ENCODE results near the gene ITPKB.

The ITPKB gene

DNA sequence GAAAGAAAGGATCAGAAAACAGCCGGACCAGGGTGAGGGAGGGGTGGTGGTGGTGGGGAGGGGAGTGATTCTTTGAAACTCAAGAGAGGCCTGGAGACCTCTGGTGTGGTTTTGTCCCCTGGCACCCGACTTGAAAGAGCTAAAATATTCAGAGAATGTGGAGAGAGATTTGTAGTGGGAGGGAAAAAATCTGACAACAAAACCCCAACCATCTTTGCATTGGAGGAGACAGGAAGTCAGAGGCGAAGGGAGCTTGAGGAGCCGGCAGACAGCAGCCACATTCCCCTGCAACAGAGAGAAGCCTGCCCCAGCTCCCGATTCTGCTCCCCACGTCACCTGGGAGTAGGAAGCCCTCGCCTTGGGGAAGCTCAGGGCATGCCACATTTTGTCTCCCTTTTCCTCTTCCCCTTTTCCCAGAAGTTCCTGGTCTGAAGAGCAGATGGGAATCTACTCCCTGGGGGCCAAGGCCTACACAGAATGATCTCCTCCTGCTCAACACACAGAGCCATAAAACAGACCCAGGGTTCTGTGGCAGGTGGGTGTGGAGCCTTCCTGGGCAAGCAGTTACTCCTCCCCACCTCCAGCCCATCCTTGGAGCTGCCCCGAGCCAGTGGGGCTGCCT, 84.9 kb downstream of the ITPKB start:
- in situ Hi-C loops (cut with MboI; ENCODE audit: low sequenced_read_pairs), result no loop called here
- Histone ChIP-seq H3K4me3 (no peak overlapping the region), H3K36me3 (replicated peaks) (no peaks in the 10 kb centered on the region), H3K4me1 (peaks cover 5% of the 10 kb centered on the region), H3K27me3 (ENCODE audit: low read depth) (no peaks in the 10 kb centered on the region), H3K9me3 (no peaks in the 10 kb centered on the region)
- peak; percentile 32 to 53 for DNase-seq (ENCODE audit: low spot score in 2 of 2)

DNA sequence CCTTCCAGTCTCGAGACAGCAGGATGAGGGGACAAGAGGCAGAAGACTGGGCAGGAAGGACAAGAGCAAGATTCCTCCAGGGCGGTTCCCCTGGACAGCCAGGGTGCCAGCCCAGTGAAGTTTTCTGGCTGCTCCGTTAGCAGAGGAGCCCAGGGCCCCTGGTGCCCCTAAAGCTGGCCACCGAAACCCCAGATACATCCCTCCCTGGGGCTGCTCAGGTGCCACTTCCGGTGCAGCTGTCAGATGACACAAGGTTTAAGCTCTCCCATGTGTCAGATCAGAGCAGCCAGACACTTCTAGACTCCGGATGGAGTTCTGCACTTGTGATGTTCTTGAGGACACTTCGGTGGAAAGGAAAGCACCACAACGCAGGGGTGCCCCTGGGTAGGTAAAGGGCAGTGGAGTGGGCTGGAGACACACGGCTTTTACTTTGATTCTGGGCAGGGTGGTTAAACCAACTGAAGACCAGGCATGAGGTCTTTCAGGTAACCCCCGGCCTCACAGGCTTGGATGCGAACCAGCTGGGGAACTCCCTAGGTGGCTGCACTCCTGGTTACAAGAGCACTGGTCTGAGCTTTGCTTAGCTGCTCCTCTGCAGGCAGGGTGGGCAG, 85.7 kb downstream of the ITPKB start:
- Histone ChIP-seq H3K27me3 (ENCODE audit: low read depth) (no peaks in the 10 kb centered on the region), H3K4me1 (peaks cover 5% of the 10 kb centered on the region), H3K4me3 (no peak overlapping the region), H3K36me3 (replicated peaks) (no peaks in the 10 kb centered on the region), H3K9me3 (no peaks in the 10 kb centered on the region)
- DNase-seq (ENCODE audit: low spot score in 2 of 2), result no peak
- in situ Hi-C loops (cut with MboI; ENCODE audit: low sequenced_read_pairs), result no loop called here

DNA sequence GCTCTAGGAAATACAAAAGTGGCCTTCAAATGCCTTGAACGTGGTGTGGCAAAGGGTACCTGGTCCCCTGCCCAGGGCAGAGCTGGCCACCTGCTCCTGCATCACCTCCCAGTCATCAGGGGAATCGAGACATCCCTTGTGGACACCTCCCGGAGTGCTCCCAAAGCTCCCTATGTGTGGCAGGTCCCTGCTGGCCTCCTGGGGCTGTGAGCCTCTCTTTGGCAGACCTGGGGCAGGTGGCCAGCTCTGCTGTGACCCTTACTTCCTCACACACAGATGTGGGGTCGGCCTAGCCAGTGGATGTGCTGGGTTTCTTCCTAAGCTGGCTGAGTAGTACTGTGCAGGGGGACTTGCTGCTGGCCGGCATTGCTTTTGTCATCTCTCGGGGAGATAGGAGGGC, 86.5 kb downstream of the ITPKB start:
- H3K36me3 ChIP-seq (replicated peaks), result no peaks in the 10 kb centered on the region; the same call in 1 of the 2 replicates
- DNase-seq (ENCODE audit: low spot score in 2 of 2), result no peak
- peaks cover 5% of the 10 kb centered on the region for H3K4me1 ChIP-seq
- H3K4me3 ChIP-seq, result no peak overlapping the region
- H3K27me3 ChIP-seq (ENCODE audit: low read depth), result no peaks in the 10 kb centered on the region
- H3K9me3 ChIP-seq, result no peaks in the 10 kb centered on the region
- in situ Hi-C loops (cut with MboI; ENCODE audit: low sequenced_read_pairs), result no loop called here

DNA sequence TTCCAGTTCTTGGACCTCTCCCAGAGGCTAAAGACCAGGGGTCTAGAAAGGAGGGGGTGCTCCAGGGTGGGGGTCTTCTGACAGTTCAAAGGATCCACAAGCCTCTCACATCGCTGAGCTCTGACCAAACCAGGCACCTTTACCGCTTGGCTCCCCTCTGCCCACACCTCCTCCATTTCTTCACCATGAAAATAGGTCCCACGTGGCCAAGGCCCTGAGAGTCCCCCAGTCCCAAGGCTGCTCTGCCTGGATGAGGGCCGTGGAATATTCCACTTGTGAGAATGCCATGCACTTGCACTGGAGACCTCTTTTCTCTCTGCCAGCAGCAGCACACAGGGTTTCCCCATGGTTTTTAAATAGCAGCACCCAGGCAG, 87.4 kb downstream of the ITPKB start:
- Histone ChIP-seq H3K4me1 (peaks cover 5% of the 10 kb centered on the region), H3K9me3 (no peaks in the 10 kb centered on the region)

DNA sequence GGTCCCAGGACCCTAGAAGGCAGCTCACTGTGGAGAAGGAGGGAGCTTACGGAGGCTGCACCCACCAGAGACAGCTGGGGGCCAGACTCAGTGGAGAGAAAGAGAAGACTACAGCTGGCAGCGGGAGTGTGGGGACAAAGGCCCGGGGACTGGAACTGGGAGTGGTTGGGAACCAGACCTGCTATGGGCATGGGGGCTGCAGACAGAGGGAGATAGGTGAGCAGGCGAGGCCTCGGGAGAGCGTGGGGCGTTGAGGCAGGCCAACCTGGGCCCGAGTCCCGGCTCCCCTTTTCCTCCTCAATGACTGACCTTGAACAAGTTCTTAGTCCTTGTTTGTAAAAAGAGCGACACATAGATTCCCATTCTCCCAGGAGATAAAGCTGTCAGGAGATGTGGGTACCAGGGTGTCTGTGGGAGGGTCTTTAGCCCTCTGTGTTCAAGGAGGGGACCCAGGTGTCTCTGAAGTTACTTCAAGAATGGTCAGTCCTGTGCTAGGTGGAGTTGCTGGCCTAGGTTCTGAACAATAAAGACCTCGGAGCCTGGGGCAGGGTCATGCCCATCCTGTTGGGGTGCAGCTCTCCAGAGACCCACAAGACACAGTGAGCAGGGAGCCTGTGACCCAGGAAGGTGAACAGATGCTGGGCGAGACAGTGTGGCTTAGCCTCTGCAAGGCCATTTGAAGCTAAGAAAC, 87.9 kb downstream of the ITPKB start:
- in situ Hi-C loops (cut with MboI; ENCODE audit: low sequenced_read_pairs), result no loop called here
- Histone ChIP-seq H3K9me3 (no peaks in the 10 kb centered on the region), H3K4me3 (no peak overlapping the region), H3K36me3 (replicated peaks) (no peaks in the 10 kb centered on the region; the same call in 1 of the 2 replicates), H3K4me1 (peaks cover 5% of the 10 kb centered on the region), H3K27me3 (ENCODE audit: low read depth) (no peaks in the 10 kb centered on the region)
- DNase-seq (ENCODE audit: low spot score in 2 of 2), result no peak

More for the DNA sequence above, 87.4 kb downstream of the ITPKB start:
- in situ Hi-C loops (cut with MboI; ENCODE audit: low sequenced_read_pairs), result no loop called here
- H3K27me3 ChIP-seq (ENCODE audit: low read depth), result no peaks in the 10 kb centered on the region
- H3K4me3 ChIP-seq, result no peak overlapping the region
- no peaks in the 10 kb centered on the region; the same call in 1 of the 2 replicates for H3K36me3 ChIP-seq (replicated peaks)
- no peak for DNase-seq (ENCODE audit: low spot score in 2 of 2)

DNA sequence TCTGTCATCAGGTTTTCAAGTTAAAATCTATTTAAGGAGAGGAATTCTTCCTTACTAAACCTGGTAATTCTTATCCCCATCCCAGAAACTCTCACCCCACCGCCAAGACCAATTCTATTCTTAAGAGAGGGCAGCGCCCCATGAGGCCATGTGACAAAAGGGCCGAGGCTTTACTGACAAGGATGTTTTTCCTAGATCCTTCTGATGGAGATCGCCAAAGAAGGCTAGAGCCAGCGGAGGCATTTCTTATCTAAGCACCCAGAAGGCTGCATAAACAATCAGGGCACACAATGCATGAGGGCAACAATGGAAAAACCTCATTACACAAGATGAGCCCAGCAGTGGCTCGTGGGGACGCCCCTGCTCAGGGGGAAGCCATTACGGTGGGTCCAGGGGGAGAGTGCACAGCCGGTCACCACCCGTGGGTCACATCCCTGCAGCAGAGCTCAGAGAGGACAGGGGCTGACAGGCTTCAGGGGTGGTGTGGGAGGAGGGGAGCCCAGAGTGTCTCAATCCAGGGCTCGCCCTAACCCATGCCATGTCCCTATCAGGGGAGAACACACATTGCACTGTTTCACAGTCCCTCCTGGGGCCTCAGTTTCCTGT, 88.7 kb downstream of the ITPKB start:
- in situ Hi-C loops (cut with MboI; ENCODE audit: low sequenced_read_pairs), result no loop called here
- peak in 1 of 2 experiments; percentile 27 for DNase-seq (ENCODE audit: low spot score in 2 of 2)
- H3K27me3 ChIP-seq (ENCODE audit: low read depth), result no peaks in the 10 kb centered on the region
- no peaks in the 10 kb centered on the region; the same call in 1 of the 2 replicates for H3K36me3 ChIP-seq (replicated peaks)
- peaks cover 5% of the 10 kb centered on the region for H3K4me1 ChIP-seq
- no peaks in the 10 kb centered on the region for H3K9me3 ChIP-seq
- no peak overlapping the region for H3K4me3 ChIP-seq

DNA sequence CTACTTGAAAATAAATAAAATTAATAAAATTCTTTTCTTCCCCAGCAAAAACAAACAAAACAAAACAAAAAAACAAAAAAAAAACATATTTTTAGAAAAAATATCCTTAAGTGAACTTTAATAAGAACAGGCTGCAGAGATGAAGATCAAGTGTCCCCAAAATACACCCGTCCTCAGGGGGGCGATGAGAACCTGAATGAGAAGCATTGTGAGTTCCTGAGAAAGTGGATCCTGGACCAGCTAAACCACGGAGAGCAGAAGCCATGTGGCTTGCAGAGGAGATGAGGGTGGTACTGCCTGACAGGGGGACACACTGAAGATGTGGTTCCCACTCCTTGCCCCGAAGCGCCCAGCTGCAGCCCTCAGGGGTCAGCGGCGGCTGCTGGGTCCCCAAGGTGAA, 89.3 kb downstream of the ITPKB start:
- no peaks in the 10 kb centered on the region for H3K27me3 ChIP-seq (ENCODE audit: low read depth)
- no peaks in the 10 kb centered on the region; the same call in 1 of the 2 replicates for H3K36me3 ChIP-seq (replicated peaks)
- peak in 1 of 2 experiments; percentile 34 for DNase-seq (ENCODE audit: low spot score in 2 of 2)
- no peak overlapping the region for H3K4me3 ChIP-seq
- peaks cover 5% of the 10 kb centered on the region for H3K4me1 ChIP-seq
- no peaks in the 10 kb centered on the region for H3K9me3 ChIP-seq
- in situ Hi-C loops (cut with MboI; ENCODE audit: low sequenced_read_pairs), result no loop called here

DNA sequence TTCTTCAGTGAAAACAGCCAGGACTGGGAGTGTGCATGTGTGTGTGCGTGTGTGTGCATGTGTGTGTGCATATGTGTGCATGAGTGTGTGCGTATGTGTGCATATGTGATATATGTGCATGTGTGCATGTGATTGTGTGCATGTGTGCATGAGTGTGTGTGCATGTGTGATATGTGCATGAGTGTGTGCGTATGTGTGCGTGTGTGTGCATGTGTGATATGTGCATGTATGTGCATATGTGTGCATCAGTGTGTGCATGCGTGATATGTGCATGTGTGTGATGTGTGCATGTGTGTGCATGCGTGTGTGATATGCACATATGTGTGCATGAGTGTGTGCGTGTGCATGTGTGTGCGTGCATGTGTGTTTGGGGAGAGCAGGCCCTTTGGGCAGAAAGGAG, 89.8 kb downstream of the ITPKB start:
- H3K4me1 ChIP-seq, result peaks cover 2% of the 10 kb centered on the region
- H3K9me3 ChIP-seq, result no peaks in the 10 kb centered on the region
- no peak for DNase-seq (ENCODE audit: low spot score in 2 of 2)
- no peaks in the 10 kb centered on the region for H3K27me3 ChIP-seq (ENCODE audit: low read depth)
- in situ Hi-C loops (cut with MboI; ENCODE audit: low sequenced_read_pairs), result no loop called here
- no peak overlapping the region for H3K4me3 ChIP-seq
- H3K36me3 ChIP-seq (replicated peaks), result no peaks in the 10 kb centered on the region; the same call in 1 of the 2 replicates

DNA sequence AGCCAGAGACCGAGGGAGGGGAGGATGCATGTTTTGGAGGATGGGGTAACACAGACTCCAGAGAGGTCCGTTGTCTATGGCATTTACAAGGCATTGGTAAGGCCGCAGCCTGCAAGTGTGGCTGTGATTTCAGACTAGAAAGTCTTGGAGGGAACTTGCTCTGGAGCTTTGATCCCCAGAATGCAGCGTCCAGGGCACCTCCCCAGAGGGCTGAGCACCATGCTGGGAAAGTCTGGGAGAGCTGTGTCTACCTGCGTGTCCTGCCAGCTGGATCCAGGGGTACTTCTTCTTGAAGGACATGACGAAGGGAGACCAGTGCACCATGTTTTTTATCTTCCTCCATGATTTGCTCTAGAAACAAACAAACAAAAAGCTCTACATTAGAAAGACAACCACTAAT, 90.7 kb downstream of the ITPKB start:
- H3K36me3 ChIP-seq (replicated peaks), result no peaks in the 10 kb centered on the region; the same call in 1 of the 2 replicates
- no peaks in the 10 kb centered on the region for H3K9me3 ChIP-seq
- no peaks in the 10 kb centered on the region for H3K27me3 ChIP-seq (ENCODE audit: low read depth)
- in situ Hi-C loops (cut with MboI; ENCODE audit: low sequenced_read_pairs), result no loop called here
- H3K4me1 ChIP-seq, result no peaks in the 10 kb centered on the region
- no peak overlapping the region for H3K4me3 ChIP-seq
- DNase-seq (ENCODE audit: low spot score in 2 of 2), result no peak

DNA sequence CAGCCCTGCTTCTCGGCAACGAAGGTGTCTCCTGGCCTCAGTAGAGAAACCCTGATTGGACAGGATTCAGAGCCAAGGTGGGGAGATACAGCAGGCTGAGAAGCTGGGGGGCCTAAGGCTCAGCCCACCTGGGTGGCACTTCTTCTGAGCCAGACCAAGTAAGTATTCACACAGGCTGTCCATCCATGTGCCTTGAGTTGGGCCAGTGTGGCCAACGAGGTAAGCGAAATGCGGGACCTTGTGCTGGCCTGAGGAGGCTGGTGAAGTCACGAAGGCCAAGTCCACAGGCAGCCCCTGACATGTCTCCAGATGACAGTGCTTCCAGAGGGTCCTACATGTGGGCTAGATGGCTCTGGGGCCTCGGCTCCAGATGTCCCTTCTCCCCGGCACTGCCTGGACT, 91.4 kb downstream of the ITPKB start:
- in situ Hi-C loops (cut with MboI; ENCODE audit: low sequenced_read_pairs), result no loop called here
- Histone ChIP-seq H3K36me3 (replicated peaks) (no peaks in the 10 kb centered on the region; the same call in 1 of the 2 replicates), H3K4me1 (no peaks in the 10 kb centered on the region), H3K4me3 (no peak overlapping the region), H3K27me3 (ENCODE audit: low read depth) (no peaks in the 10 kb centered on the region), H3K9me3 (no peaks in the 10 kb centered on the region)
- no peak for DNase-seq (ENCODE audit: low spot score in 2 of 2)

DNA sequence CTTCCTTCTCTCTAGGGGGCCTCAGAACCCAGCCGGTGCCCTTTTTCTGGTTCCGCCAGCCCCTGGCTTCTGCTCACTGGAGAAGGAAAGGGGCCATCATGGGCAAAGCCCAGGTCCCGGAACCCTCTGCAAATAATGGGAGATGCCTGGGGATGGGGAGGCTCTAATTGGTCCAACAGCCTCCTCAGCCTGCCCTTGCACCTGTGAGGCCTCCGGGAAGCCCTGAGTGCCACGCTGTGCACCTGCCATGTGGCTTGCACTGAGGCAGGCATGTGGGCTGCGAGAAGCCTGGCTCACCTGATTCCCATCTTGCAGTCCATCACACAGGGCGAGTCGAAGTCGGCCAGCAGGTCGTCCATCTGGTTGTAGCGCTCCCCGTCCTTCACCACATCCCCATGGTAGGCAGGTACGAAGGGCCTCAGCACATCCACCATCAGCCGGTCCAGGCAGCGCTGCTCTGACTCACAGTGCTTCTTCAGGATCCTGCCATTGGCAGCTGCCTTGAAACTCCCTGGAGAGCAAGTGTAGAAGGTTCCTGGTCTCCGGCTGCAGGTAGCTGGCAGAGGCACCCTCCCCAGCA, 92.1 kb downstream of the ITPKB start:
- Histone ChIP-seq H3K4me3 (no peak overlapping the region), H3K27me3 (ENCODE audit: low read depth) (no peaks in the 10 kb centered on the region), H3K4me1 (no peaks in the 10 kb centered on the region), H3K36me3 (replicated peaks) (no peaks in the 10 kb centered on the region; the same call in 1 of the 2 replicates), H3K9me3 (no peaks in the 10 kb centered on the region)
- no peak for DNase-seq (ENCODE audit: low spot score in 2 of 2)
- in situ Hi-C loops (cut with MboI; ENCODE audit: low sequenced_read_pairs), result no loop called here

DNA sequence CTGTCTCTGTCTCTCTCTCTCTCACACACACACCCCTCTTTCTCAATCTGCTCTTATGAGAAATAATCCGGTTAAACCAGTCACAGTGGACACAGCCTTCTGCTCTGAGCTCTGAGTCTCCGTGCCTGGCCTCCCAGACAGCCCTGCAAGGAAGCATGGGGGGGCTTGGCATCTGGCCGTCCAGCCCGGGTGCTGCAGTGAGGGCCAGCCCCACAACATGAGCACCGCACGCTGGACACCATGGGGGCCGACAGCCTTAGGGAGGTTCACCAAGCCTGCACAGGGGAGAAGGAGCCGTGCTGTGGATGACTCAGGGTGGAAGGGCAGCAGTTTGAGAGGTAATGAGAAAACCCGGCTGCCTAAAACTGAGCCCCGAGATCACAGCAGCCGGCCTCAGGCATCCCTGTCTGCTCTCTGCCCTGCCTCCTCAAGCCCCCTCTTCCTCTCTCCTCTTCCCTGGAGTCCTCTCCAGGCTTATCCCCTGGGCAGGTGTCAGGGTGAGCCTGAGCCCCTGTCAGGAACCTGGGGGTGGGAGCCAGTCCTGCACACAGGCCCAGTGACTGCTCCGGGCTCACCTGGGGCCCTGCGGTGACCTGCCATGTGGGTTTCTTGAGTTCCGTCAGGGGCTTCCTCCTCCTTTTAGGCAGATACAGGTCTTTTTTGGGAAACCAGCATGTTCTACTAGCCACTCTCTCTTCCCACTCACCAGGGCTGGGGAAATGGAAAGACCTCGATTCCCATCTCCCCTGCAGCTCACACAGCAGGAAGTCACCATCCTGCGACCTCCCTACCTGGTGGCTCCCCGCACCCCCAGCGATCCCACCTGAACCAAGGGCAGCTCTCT, 92.8 kb downstream of the ITPKB start:
- in situ Hi-C loops (cut with MboI; ENCODE audit: low sequenced_read_pairs), result no loop called here
- Histone ChIP-seq H3K27me3 (ENCODE audit: low read depth) (no peaks in the 10 kb centered on the region), H3K36me3 (replicated peaks) (no peaks in the 10 kb centered on the region; the same call in 1 of the 2 replicates), H3K9me3 (no peaks in the 10 kb centered on the region), H3K4me3 (no peak overlapping the region), H3K4me1 (no peaks in the 10 kb centered on the region)
- DNase-seq (ENCODE audit: low spot score in 2 of 2), result no peak

Measured in HAP-1 (cell line).